WTC11 (cell line): ENCODE measurements around the gene CA5B.

ENCODE experiments used
- JUN ChIP-seq: sonication (generic); formaldehyde crosslinking; IDR thresholded peaks from 2 replicates; pipeline ENCODE4 v1.8.0; 2023; ENCODE audit warnings: mild to moderate bottlenecking, missing genetic modification reagents
- PRRX2 ChIP-seq: fragments of 250-450 bp; sonication (Bioruptor Pico); IDR thresholded peaks from 2 replicates; pipeline ENCODE4 v1.8.0; 2021; ENCODE audit warnings: mild to moderate bottlenecking
- ZNF396 ChIP-seq: fragments of 250-450 bp; sonication (Bioruptor Pico); IDR thresholded peaks from 2 replicates; pipeline ENCODE4 v1.8.0; 2021; ENCODE audit warnings: mild to moderate bottlenecking, moderate library complexity, borderline replicate concordance

DNA sequence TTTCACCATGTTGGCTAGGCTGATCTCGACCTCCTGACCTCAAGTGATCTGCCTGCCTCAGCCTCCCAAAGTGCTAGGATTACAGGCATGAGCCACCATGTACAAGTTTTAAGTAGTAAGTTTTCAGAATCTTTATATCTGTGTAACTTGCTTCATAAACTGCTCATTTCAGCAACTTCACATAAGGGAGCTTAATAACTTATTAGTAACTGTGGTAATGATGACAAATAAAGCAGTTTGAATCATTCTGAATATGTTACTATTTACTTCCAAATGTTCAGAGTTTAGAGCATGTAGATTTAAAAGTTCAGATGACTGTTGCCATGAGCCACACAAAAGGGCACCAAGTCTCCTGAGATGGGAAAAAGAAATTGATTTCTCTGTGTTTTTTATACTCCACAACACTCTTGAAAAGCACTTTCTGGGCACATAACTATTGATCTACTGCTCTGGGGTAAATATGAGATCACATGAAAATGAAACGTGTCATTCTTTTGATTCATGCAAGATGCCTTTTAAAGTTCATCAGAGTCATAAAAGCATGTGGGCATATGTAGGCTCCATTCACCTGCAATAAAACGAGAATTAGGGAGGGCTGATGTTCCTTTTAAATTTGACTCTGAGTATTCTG lies 14.1 kb upstream of the CA5B start:
- TF ChIP-seq PRRX2 (CRISPR knock-in tag), result no peak
- TF ChIP-seq JUN (CRISPR knock-in tag), result no peak
- TF ChIP-seq ZNF396 (CRISPR knock-in tag), result no peak
